Heart right ventricle (tissue), 16 donors: Measurements from ENCODE around the gene CNEP1R1. TPM values are rescaled to one million over a fixed set of nuclear protein-coding genes. Genes with fewer than 3 reads are reported as not detected.

Source experiments
- ATAC-seq, 8 donors: fragments of 200-7000 bp; cut with Tn5 transposase; one replicate each; pipeline ENCODE4 v1.9.1; 2020; ENCODE audit warnings: mild to moderate bottlenecking in 8 of 8, moderate library complexity in 8 of 8, moderate number of reproducible peaks in 1 of 8
- DNase-seq, 2 donors: peaks; one replicate each; pipeline ENCODE4 v3.0.0-alpha.2; 2020
- H3K27ac ChIP-seq, 10 donors: fragments of 200-600 bp; sonication (generic) in 2 of 10; one replicate each; pipeline versions ENCODE4 v1.5.0 to v1.8.0; 2020 to 2022; ENCODE audit warnings: mild to moderate bottlenecking in 3 of 10
- H3K27me3 ChIP-seq, 7 donors: fragments of 200-600 bp; one replicate each; pipeline ENCODE4 v1.8.0; 2021 to 2022; ENCODE audit warnings: mild to moderate bottlenecking in 2 of 7
- H3K36me3 ChIP-seq, 9 donors: fragments of 200-600 bp; sonication (generic) in 1 of 9; one replicate each; pipeline versions ENCODE4 v1.5.0 to v1.8.0; 2020 to 2022; ENCODE audit warnings: mild to moderate bottlenecking in 2 of 9
- H3K4me1 ChIP-seq, 9 donors: fragments of 200-600 bp; sonication (generic) in 1 of 9; one replicate each; pipeline versions ENCODE4 v1.5.0 to v1.8.0; 2020 to 2022; ENCODE audit warnings: mild to moderate bottlenecking in 4 of 9
- H3K4me3 ChIP-seq, 10 donors: fragments of 200-600 bp; sonication (generic) in 2 of 10; one replicate each; pipeline versions ENCODE4 v1.5.0 to v1.8.0; 2020 to 2022; ENCODE audit warnings: mild to moderate bottlenecking in 7 of 10, moderate library complexity in 2 of 10
- H3K9me3 ChIP-seq, 11 donors: fragments of 200-600 bp in 10 of 11; sonication (generic) in 2 of 11; one replicate each; pipeline versions ENCODE4 v1.5.0 to v1.8.0; 2013 to 2022; ENCODE audit warnings: mild to moderate bottlenecking in 2 of 11, control low read depth in 1 of 11, moderate library complexity in 1 of 11
- CTCF ChIP-seq, 9 donors: fragments of 200-600 bp; sonication (generic) in 2 of 9; IDR thresholded peaks; one replicate each; pipeline versions ENCODE4 v1.5.0 to v1.8.0; 2021 to 2022; ENCODE audit warnings: antibody characterized with exemption in 9 of 9, mild to moderate bottlenecking in 5 of 9, moderate library complexity in 1 of 9
- WGBS, 2 donors: extraction: QIAGEN DNeasy Blood & Tissue Kit; methylation state at CpG; one replicate each; pipeline ENCODE4 v1.1.7; 2013; ENCODE audit warnings: inconsistent platforms in 1 of 2; 5-methylcytosine and 5-hydroxymethylcytosine counted together
- intact Hi-C, 10 donors: fragments of 100-400 bp; cut with DNase I; formaldehyde crosslinking; loops; one replicate each; pipeline versions ENCODE4 v1.11.1 to v1.14.2; 2022
- polyA plus RNA-seq, 2 donors: library from polyadenylated mRNA; stranded (reverse); fragments of 200-250 nt; gene quantifications; one replicate each; pipeline ENCODE4 v1.2.3, GENCODE V29; 2013
- total RNA-seq, 10 donors: library from RNA; stranded (reverse); fragmentation: NEBNext Ultra II Directional in 3 of 10; extraction: Animal tissue kit (Norgen Biotek cat#: 25700) in 3 of 10; gene quantifications; one replicate each; pipeline versions ENCODE4 v1.2.1 to v1.2.4, GENCODE V29; 2021 to 2023
- donor health status: Arrhythmogenic right ventricular cardiomyopathy.
- donor health status: ischemic (EF 13 %, LVEDD 7.1; RV severe dilation, severe dysfunction).
- donor health status: healthy with polysubstance abuse.
- donor health status: DM: no; HTN: yes; CAD: no.
- donor health status: DM: no; HTN: no; CAD: no.
- donor health status: ischemic (EF 25% LVEDD 6.9; RV normal size, moderate dysfunction).
- donor health status: ischemic (EF 25% LVEDD 5.7; RV mildly dilated, moderate dysfunction).
- donor health status: healthy.
- donor health status: DM: yes; HTN: yes; CAD: no.
- donor health status: Ischemic cardiomyopathy.
- donor health status: ischemic (EF 35%, LVEDD 5.7; RV mildly dilated, moderate dysfunction).
- donor health status: nonischemic (EF 11% LVEDD 7.7; RV severe dilation, severe dysfunction).
- donor health status: DM: yes; HTN: yes; CAD: no.
- donor health status: PGD.
- donor health status: ischemic (EF 29% LVEDD 5.4; RV normal size, mild dysfunction).
- donor health status: nonischemic (EF 23%, LVEDD 6.1; RV moderate dilation, normal function).

CNEP1R1 gene
- total and polyA plus RNA-seq, 12 donors = 9.7 to 22.4 (median 17.6) TPM

DNA sequence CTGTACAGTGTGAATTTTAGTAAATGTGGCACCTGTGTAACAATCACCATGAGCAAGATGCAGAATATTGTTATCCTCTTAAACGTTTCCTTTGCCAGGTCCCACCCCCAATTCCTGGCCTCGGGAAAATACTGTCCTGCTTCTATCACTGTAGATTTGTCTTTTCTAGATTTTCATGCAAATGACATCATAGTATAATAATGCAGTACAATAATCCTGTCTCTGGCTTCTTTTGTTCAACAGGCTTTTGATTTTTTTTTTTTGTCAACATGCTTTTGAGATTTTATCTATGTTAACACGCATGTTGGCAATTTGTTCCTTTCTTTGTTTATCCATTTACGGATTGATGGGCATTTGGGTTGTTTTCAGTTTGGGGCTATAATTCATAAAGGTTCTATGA lies 20.4 kb downstream of the CNEP1R1 start:
- Histone ChIP-seq H3K27ac (no peak overlapping the region), H3K4me3 (no peak overlapping the region), H3K4me1 (no peaks in the 10 kb centered on the region), H3K27me3 (peaks cover 0 to 21% (median 7%) of the 10 kb centered on the region in 7 donors), H3K36me3 (no peaks in the 10 kb centered on the region), H3K9me3 (no peaks in the 10 kb centered on the region)
- ATAC-seq (no peak), DNase-seq (no peak)
- WGBS, 2 donors = 51 to 65% methylated on average over 4 of the region's 4 CpGs
- intact Hi-C loops = no loop called here
- TF ChIP-seq CTCF (IDR thresholded peaks at IDR 0.05) = no peak

DNA sequence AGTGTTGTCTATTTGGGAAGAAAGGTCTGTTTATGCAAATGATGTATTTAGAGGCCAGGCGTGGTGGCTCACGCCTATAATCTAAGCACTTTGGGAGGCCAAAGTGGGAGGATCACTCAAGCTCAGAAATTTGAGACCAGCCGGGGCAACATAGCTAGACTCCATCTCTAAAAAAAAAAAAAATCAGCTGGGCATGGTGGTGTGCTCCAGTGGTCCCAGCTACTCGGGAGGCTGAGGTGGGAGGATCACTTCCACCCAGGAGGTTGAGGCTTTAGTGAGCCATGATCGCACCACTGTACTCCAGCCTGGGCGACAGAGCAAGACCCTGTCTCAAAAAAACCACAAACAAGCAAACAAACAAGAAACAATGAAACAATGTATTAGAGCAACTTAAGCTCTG lies 21.8 kb downstream of the CNEP1R1 start:
- intact Hi-C loops = no loop called here
- Histone ChIP-seq H3K4me3 (no peak overlapping the region), H3K27ac (no peak overlapping the region), H3K36me3 (no peaks in the 10 kb centered on the region), H3K27me3 (peaks cover 0 to 21% (median 7%) of the 10 kb centered on the region in 7 donors), H3K4me1 (no peaks in the 10 kb centered on the region), H3K9me3 (peaks cover 0 to 11% (median 0%) of the 10 kb centered on the region in 11 donors)
- no peak for TF ChIP-seq CTCF (IDR thresholded peaks at IDR 0.05)
- ATAC-seq (no peak), DNase-seq (no peak)
- 79 to 94% methylated on average over 6 of the region's 6 CpGs for WGBS, 2 donors

- 80 to 85% methylated on average over 2 of the region's 2 CpGs for WGBS, 2 donors
- Histone ChIP-seq H3K4me3 (no peak overlapping the region), H3K36me3 (no peaks in the 10 kb centered on the region), H3K4me1 (no peaks in the 10 kb centered on the region), H3K27ac (no peak overlapping the region), H3K9me3 (peaks cover 0 to 16% (median 0%) of the 10 kb centered on the region in 11 donors), H3K27me3 (peaks cover 0 to 20% (median 7%) of the 10 kb centered on the region in 7 donors)
- no peak for TF ChIP-seq CTCF (IDR thresholded peaks at IDR 0.05)
- intact Hi-C loops = no loop called here
- no peak for ATAC-seq
- DNase-seq = no peak
These were observed 22.8 kb downstream of the CNEP1R1 start for GRCh38 chr16:50047864-50048263.

- H3K9me3 ChIP-seq = peaks cover 0 to 24% (median 4%) of the 10 kb centered on the region in 11 donors
- intact Hi-C loops = no loop called here
- no peak for ATAC-seq
These were observed 25.8 kb downstream of the CNEP1R1 start for GRCh38 chr16:50050802-50051201.

More at GRCh38 chr16:50050802-50051201, 25.8 kb downstream of the CNEP1R1 start:
- no peak for DNase-seq
- H3K36me3 ChIP-seq = no peaks in the 10 kb centered on the region
- peaks cover 0 to 7% (median 0%) of the 10 kb centered on the region in 7 donors for H3K27me3 ChIP-seq
- no peaks in the 10 kb centered on the region for H3K4me1 ChIP-seq
- 56 to 75% methylated on average over 2 of the region's 2 CpGs for WGBS, 2 donors
- no peak overlapping the region for H3K4me3 ChIP-seq
- TF ChIP-seq CTCF (IDR thresholded peaks at IDR 0.05) = no peak
- H3K27ac ChIP-seq = no peak overlapping the region
